ENCODE data around the gene C6orf136.
A peak's percentile ranks its signal among the peaks of the same experiment; 100 is the strongest.

Gene C6orf136

GRCh38 chr6:30687659-30688431 is 40.9 kb downstream of the C6orf136 start:
- DNase-seq, result no peak

DNA sequence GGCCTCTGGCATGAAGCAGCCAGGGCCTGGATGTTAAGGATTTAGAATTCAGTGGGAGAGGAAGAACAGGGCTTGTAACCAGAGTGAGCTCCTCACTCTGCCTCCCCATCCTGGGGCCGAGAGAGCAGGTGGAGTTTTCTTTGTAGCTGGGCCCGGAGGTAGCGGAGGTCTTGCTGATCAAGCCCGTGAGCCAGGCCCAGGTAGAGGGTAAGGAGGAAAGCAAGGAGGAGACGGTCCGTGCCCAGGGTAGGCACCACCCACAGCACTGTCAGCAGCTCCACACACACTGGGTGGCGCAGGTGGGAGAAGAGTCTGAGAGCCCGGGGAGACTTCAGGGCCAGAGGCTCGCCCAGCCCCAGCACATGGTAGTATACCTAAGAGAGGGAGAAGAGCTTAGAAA is 41.6 kb downstream of the C6orf136 start:
- no peak for DNase-seq

DNA sequence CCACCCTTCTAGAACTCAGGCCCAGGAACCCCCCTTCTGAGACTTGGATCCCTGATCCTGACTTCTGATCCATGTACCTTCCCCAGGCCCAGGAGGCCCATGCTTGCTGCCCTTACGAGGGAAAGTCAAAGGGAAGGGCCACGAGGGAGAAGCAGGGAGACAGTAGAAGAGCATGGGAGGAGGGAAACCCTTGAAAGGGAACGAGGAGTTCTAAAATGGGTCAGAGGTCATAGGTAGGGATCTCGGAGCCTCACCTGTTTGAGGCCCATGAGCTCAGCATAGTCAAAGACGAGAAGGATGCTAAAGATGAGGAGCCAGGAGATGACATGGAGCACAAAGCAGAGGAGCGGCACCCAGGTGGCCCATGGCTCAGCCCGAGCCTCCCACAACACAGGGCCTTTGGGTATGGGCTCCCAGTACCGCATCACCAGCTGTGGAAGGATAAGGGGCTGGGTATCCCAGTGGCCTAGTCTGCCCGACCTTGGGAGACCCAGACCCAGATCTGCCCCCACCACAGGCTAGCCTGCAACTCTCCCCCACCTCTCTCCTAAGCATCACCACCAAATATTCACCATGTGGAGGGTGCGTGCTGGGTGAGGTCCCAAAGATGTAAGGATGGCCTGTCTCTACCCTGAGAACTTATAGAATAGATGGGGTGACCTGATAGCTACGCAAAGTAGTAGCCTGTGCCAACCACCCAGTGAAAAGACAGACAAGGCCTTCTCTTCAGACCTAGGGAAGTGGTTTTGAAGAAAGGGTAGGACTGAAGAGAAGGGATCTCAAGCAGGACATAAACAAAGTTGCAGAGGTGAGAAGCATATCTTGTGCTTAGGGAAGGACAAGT is 42.3 kb downstream of the C6orf136 start:
- DNase-seq, result no peak

DNA sequence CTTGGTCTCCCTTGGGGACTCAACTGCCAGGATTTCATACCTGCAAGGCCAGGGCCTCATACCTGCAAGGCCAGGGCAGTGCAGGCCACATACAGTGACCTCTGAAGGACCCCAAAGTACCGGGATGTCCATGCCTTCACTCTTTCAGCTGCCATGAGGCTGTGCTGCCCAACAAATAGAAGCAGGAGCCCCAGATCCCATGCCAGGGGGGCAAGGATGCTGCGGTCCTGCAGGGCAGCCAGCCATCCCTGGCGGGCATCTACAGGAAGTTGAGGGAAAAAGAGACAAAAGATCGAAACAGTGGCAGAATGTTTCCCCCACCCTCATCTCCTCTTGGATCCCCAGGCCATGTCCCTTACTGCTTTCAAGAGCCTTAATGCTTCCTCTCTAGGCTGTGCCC is 43.1 kb downstream of the C6orf136 start:
- no peak for DNase-seq

GRCh38 chr6:30690403-30691207 is 43.7 kb downstream of the C6orf136 start, which contains the start of gene NRM:
Gene NRM, minus strand, starts transcription at chr6:30690984. Its CDS starts 10 bp downstream, at chr6:30690974.
- DNase-seq, result peak; percentile 58

DNA sequence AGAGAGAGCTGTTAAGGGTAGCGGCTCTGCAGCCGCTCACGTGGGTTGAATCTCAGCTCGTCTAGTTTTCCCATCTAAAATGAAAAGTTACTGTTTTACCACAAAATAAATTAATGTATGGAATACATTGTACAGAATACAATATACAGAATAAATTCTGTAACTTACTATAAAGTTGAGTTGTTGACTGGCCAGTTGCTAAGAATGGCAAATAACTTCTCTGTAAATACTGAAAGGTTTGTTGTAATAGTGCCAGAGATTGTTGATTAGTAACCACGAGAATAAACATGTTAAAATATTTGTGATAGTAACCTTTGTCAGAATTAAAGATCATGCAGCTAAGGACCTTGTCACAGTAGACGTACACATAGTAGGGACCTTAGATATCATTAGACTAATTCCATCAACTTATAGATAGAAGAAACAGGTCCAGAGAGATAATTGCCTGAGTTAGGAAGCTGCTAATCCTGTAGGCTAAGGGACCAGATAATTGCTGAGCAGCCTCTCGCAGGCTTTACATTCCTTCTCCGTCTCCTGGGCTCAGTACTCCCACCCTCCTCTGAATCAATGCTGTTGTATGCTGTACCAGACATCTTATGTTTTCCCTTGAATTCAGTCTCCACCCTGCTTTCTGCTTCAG is 44.4 kb downstream of the C6orf136 start:
- DNase-seq, result no peak

DNA sequence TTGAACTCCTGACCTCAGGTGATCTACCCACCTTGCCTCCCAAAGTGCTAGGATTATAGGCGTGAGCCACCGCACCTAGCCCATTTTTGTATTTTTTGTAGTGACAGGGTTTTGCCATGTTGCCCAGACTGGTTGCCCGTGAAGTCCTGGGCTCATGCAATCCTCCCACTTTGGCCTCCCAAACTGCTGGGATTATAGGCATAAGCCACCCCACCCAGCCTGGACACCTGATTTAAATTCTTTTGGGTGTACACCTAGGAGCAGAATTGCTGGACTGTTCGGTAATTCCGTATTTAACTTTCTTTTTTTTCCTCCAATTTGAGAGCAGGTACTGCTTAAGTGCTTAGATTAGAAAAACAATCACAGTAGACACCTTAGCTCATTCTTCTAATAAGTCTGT is 49.5 kb downstream of the C6orf136 start:
- no peak for DNase-seq

- DNase-seq, result no peak
Measured at GRCh38 chr6:30700340-30700739, 53.4 kb downstream of the C6orf136 start.

Data from NCI-H1092 (cell line).